ENCODE data around the gene ALS2CL. TPM values are rescaled to one million over a fixed set of nuclear protein-coding genes. Genes with fewer than 3 reads are reported as not detected.

ALS2CL gene
- total and polyA plus RNA-seq, 4 experiments from 2014 or later, result 3.2 to 29.8 (median 16.5) TPM

DNA sequence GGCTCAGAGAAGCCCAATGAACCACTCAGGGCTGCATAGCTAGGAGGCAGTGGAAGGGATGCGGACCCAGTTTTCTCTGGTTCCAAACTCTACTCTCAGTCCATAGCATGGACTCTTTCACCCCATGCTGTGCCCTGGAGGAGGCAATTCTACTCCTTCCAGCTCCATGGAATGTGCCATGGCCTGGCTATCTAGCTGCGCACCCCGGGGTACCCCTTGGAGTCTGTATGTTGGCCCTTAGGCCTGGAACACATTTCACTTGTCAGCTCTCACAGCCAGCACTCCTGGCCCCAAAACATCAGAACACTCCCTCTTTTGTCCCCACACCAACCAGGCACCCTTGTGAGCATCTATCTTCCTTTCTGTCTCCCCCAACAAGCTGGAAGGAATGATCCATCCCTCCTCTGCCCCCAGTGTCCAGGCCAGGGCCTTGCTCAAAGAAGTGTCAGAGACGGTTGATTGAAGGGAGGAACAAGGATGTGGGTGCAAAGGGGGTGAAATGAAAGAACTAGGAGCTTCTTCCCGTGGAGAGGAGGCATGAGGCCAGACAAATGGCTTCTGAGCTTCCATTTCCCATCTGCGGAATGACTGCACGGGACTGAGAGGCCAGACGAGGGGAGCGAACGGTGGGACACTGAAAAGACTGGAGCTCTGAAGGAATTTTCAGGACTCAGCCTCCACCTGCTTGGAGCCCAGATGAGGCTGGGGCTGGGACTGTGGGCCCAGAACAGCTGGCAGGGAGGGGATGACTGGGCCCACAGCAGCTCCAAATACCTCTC is 21.4 kb upstream of the ALS2CL start:
- Mint-ChIP-seq H3K36me3 (no peaks in the 10 kb centered on the region), H3K9me3 (no peaks in the 10 kb centered on the region), H3K27me3 (peaks cover under 1 to 6% of the 10 kb centered on the region in 2 donors), H3K4me3 (no peak overlapping the region), H3K27ac (no peak overlapping the region), H3K4me1 (peaks cover 0 to 4% (median under 1%) of the 10 kb centered on the region in 4 donors)
- POLR2A ChIA-PET (ENCODE audit: partially characterized antibody), result no interaction called here
- Histone ChIP-seq H3K27me3 (ENCODE audit: insufficient read depth, low read length) (no peaks in the 10 kb centered on the region), H3K36me3 (ENCODE audit: insufficient read depth, low read length) (no peaks in the 10 kb centered on the region), H3K4me3 (ENCODE audit: low read length in 2 of 2) (no peak overlapping the region), H3K27ac (ENCODE audit: low read depth, low read length) (no peak overlapping the region), H3K4me1 (ENCODE audit: insufficient read depth, low read length) (no peaks in the 10 kb centered on the region), H3K9me3 (ENCODE audit: control insufficient read depth in 1 of 2, low read length in 2 of 2) (no peaks in the 10 kb centered on the region)
- no peak for DNase-seq
- CTCF ChIA-PET (ENCODE audit: partially characterized antibody), result interaction anchor here (0.8 kb wide), 1 partner anchor 152 kb away, joined by 3 read pairs; no protein-coding TSS in a partner anchor
- intact Hi-C loops (cut with micrococcal nuclease), result no loop called here

GRCh38 chr3:46713898-46714552 is 20.5 kb upstream of the ALS2CL start:
- no peaks in the 10 kb centered on the region for H3K4me1 ChIP-seq (ENCODE audit: insufficient read depth, low read length)
- Mint-ChIP-seq H3K27ac (no peak overlapping the region), H3K36me3 (peaks cover 3 to 5% of the 10 kb centered on the region in 2 donors), H3K27me3 (peaks cover 0 to 2% of the 10 kb centered on the region in 2 donors), H3K4me3 (no peak overlapping the region), H3K9me3 (no peaks in the 10 kb centered on the region), H3K4me1 (peaks cover 0 to 4% (median under 1%) of the 10 kb centered on the region in 4 donors)
- no peak overlapping the region for H3K4me3 ChIP-seq (ENCODE audit: low read length in 2 of 2)
- CTCF ChIA-PET (ENCODE audit: partially characterized antibody), result interaction anchor here (1.0 kb wide), 1 partner anchor 8 kb away, joined by 4 read pairs; no protein-coding TSS in a partner anchor
- no peaks in the 10 kb centered on the region for H3K27me3 ChIP-seq (ENCODE audit: insufficient read depth, low read length)
- DNase-seq, result no peak
- no peaks in the 10 kb centered on the region for H3K9me3 ChIP-seq (ENCODE audit: control insufficient read depth in 1 of 2, low read length in 2 of 2)
- intact Hi-C loops (cut with micrococcal nuclease), result no loop called here
- POLR2A ChIA-PET (ENCODE audit: partially characterized antibody), result no interaction called here
- no peak overlapping the region for H3K27ac ChIP-seq (ENCODE audit: low read depth, low read length)
- no peaks in the 10 kb centered on the region for H3K36me3 ChIP-seq (ENCODE audit: insufficient read depth, low read length)

GRCh38 chr3:46713050-46713897 is 19.8 kb upstream of the ALS2CL start:
- Mint-ChIP-seq H3K27me3 (peaks cover 0 to 2% of the 10 kb centered on the region in 2 donors), H3K4me3 (no peak overlapping the region), H3K9me3 (no peaks in the 10 kb centered on the region), H3K36me3 (peaks cover 3 to 5% of the 10 kb centered on the region in 2 donors), H3K27ac (no peak overlapping the region), H3K4me1 (peaks cover 0 to 4% (median under 1%) of the 10 kb centered on the region in 4 donors)
- intact Hi-C loops (cut with micrococcal nuclease), result no loop called here
- H3K36me3 ChIP-seq (ENCODE audit: insufficient read depth, low read length), result no peaks in the 10 kb centered on the region
- no peak overlapping the region for H3K4me3 ChIP-seq (ENCODE audit: low read length in 2 of 2)
- H3K4me1 ChIP-seq (ENCODE audit: insufficient read depth, low read length), result no peaks in the 10 kb centered on the region
- H3K27me3 ChIP-seq (ENCODE audit: insufficient read depth, low read length), result no peaks in the 10 kb centered on the region
- ChIA-PET CTCF (ENCODE audit: partially characterized antibody) (interaction anchor here (1.0 kb wide), 1 partner anchor 9 kb away, joined by 4 read pairs; no protein-coding TSS in a partner anchor), POLR2A (ENCODE audit: partially characterized antibody) (no interaction called here)
- no peak for DNase-seq
- H3K27ac ChIP-seq (ENCODE audit: low read depth, low read length), result no peak overlapping the region
- no peaks in the 10 kb centered on the region for H3K9me3 ChIP-seq (ENCODE audit: control insufficient read depth in 1 of 2, low read length in 2 of 2)

DNA sequence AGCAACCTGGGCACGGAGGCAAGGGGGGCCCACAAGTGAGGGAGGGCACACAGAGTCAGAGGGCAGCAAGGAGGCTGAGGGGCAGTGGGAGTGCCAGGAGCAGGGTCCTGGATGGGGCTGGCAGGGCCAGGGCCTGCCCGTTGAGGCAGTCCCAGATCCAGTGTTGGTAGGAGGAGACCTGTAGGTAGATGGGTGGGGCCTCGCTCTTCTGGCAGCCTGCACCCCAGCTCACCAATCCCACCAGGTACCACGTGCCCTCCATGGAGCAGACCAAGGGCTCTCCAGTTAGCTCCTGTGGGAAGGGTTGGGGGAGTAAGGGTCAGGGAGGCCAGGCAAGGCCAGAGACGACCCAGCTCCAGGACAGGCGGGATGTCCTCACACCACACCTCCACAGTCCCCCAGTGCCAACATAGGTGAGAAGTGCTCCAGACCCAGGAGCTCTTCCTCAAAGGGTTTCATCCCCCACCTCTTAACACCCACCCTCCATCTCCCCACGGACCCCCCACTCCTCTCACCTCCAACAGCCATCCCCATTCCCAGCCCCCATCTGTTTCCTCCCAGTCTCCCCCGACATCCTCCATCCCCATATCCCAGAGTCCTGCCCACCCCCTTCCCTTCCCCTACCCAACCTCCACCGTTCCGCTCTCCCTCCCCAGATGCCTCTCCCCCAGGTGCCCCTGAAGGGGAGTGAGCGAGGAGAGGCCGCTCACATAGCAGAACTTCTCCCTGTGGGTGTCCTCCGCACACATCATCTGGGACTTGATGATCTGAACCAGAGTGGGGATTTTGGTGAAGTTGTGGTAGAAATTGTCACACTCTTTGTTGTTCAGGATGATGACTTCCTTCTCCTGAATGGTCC is 18.9 kb upstream of the ALS2CL start:
- no peaks in the 10 kb centered on the region for H3K4me1 ChIP-seq (ENCODE audit: insufficient read depth, low read length)
- no peak for DNase-seq
- no peak overlapping the region for H3K27ac ChIP-seq (ENCODE audit: low read depth, low read length)
- ChIA-PET POLR2A (ENCODE audit: partially characterized antibody) (no interaction called here), CTCF (ENCODE audit: partially characterized antibody) (interaction anchor here (1.0 kb wide), 1 partner anchor 10 kb away, joined by 4 read pairs; no protein-coding TSS in a partner anchor)
- H3K27me3 Mint-ChIP-seq, result no peaks in the 10 kb centered on the region
- no peaks in the 10 kb centered on the region for H3K36me3 ChIP-seq (ENCODE audit: insufficient read depth, low read length)
- no peak overlapping the region for H3K4me3 ChIP-seq (ENCODE audit: low read length in 2 of 2)
- H3K27ac Mint-ChIP-seq, result no peak overlapping the region
- no peak overlapping the region for H3K4me3 Mint-ChIP-seq
- H3K36me3 Mint-ChIP-seq, result peaks cover 3 to 5% of the 10 kb centered on the region in 2 donors
- peaks cover 0 to 4% (median 0%) of the 10 kb centered on the region in 4 donors for H3K4me1 Mint-ChIP-seq
- no peaks in the 10 kb centered on the region for H3K27me3 ChIP-seq (ENCODE audit: insufficient read depth, low read length)
- no peaks in the 10 kb centered on the region for H3K9me3 ChIP-seq (ENCODE audit: control insufficient read depth in 1 of 2, low read length in 2 of 2)
- intact Hi-C loops (cut with micrococcal nuclease), result no loop called here
- no peaks in the 10 kb centered on the region for H3K9me3 Mint-ChIP-seq

DNA sequence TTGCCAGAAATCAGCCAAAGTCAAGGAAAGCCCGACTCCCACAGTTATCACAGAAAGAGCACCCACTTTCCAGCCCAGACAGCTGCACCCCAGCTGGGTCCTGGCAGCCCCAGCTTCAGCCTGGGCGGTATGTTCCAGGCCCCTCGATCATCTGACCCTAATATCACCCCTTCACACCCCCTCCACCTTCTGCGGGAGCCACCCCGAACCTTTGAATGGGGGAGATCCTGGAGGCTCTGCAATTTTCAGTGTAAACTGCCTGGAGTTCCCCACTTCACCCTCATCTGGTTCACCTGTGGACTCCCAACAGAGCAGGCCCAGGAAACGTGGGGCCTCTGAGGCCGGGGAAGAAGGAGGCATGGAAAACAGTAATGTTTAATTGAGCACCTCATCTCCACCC is 18.3 kb upstream of the ALS2CL start:
- intact Hi-C loops (cut with micrococcal nuclease), result no loop called here
- ChIA-PET CTCF (ENCODE audit: partially characterized antibody) (interaction anchor here (0.9 kb wide), 1 partner anchor 183 kb away, joined by 3 read pairs; no protein-coding TSS in a partner anchor), POLR2A (ENCODE audit: partially characterized antibody) (no interaction called here)

GRCh38 chr3:46711305-46711704 is 17.8 kb upstream of the ALS2CL start:
- no peak overlapping the region for H3K27ac ChIP-seq (ENCODE audit: low read depth, low read length)
- Mint-ChIP-seq H3K36me3 (peaks cover 3 to 5% of the 10 kb centered on the region in 2 donors), H3K9me3 (no peaks in the 10 kb centered on the region), H3K27ac (no peak overlapping the region), H3K4me3 (no peak overlapping the region), H3K27me3 (peaks cover 0 to 2% of the 10 kb centered on the region in 2 donors), H3K4me1 (peaks cover 0 to 4% (median 0%) of the 10 kb centered on the region in 4 donors)
- intact Hi-C loops (cut with micrococcal nuclease), result no loop called here
- no peak overlapping the region for H3K4me3 ChIP-seq (ENCODE audit: low read length in 2 of 2)
- CTCF ChIA-PET (ENCODE audit: partially characterized antibody), result interaction anchor here (0.9 kb wide), 1 partner anchor 183 kb away, joined by 3 read pairs; no protein-coding TSS in a partner anchor
- no peak for DNase-seq
- H3K9me3 ChIP-seq (ENCODE audit: control insufficient read depth in 1 of 2, low read length in 2 of 2), result no peaks in the 10 kb centered on the region
- no peaks in the 10 kb centered on the region for H3K27me3 ChIP-seq (ENCODE audit: insufficient read depth, low read length)
- no peaks in the 10 kb centered on the region for H3K36me3 ChIP-seq (ENCODE audit: insufficient read depth, low read length)
- no peaks in the 10 kb centered on the region for H3K4me1 ChIP-seq (ENCODE audit: insufficient read depth, low read length)
- POLR2A ChIA-PET (ENCODE audit: partially characterized antibody), result no interaction called here

More for the DNA sequence above, 18.3 kb upstream of the ALS2CL start:
- no peak overlapping the region for H3K4me3 ChIP-seq (ENCODE audit: low read length in 2 of 2)
- Mint-ChIP-seq H3K36me3 (peaks cover 3 to 5% of the 10 kb centered on the region in 2 donors), H3K27me3 (no peaks in the 10 kb centered on the region), H3K4me3 (no peak overlapping the region), H3K9me3 (no peaks in the 10 kb centered on the region), H3K4me1 (peaks cover 0 to 4% (median 0%) of the 10 kb centered on the region in 4 donors), H3K27ac (no peak overlapping the region)
- no peaks in the 10 kb centered on the region for H3K27me3 ChIP-seq (ENCODE audit: insufficient read depth, low read length)
- no peak overlapping the region for H3K27ac ChIP-seq (ENCODE audit: low read depth, low read length)
- no peaks in the 10 kb centered on the region for H3K9me3 ChIP-seq (ENCODE audit: control insufficient read depth in 1 of 2, low read length in 2 of 2)
- no peaks in the 10 kb centered on the region for H3K4me1 ChIP-seq (ENCODE audit: insufficient read depth, low read length)
- DNase-seq, result no peak
- H3K36me3 ChIP-seq (ENCODE audit: insufficient read depth, low read length), result no peaks in the 10 kb centered on the region

Measured in CD4-positive, alpha-beta memory T cell (primary cell).